ENCODE measurements around the gene KLK10.
A peak's percentile ranks its signal among the peaks of the same experiment; 100 is the strongest.

The KLK10 gene

DNA sequence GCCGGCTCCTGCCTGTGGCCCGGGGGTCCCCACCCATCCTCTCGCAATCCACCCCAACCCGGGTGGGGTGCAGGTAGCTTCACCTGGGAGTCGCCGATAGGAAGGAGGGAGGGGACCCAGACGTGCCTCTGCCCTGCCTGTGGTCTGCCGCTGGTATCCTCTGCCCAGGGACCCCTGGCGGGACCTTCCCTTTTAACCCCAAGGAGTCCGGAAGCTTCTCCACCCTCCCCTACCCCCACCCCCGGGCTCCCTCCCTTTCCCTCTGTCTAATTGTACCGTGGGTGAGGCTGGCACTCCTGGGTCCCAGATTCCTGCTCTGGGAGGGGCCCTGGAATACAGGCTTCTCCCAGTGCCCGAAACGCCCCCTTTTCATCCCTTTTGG is at the start of gene KLK10:
TSS of gene KLK10 (minus strand) at position 166 of the 382 bp plus-strand sequence. CDS start 579 bp downstream, outside the sequence.
- no peak for DNase-seq
- H3K36me3 Mint-ChIP-seq: no peaks in the 10 kb centered on the region
- peaks cover 88% of the 10 kb centered on the region for H3K27me3 Mint-ChIP-seq
- no peaks in the 10 kb centered on the region for H3K9me3 Mint-ChIP-seq
- H3K27ac Mint-ChIP-seq: no peak within 1 kb of the TSS
- peaks cover 22% of the 10 kb centered on the region for H3K4me1 Mint-ChIP-seq
- H3K4me3 Mint-ChIP-seq: peak within 1 kb of the TSS; percentile 28
- CTCF ChIA-PET: interaction anchor here (2.7 kb wide), 1 partner anchor 76 kb away, joined by 26 read pairs; no protein-coding TSS in a partner anchor

DNA sequence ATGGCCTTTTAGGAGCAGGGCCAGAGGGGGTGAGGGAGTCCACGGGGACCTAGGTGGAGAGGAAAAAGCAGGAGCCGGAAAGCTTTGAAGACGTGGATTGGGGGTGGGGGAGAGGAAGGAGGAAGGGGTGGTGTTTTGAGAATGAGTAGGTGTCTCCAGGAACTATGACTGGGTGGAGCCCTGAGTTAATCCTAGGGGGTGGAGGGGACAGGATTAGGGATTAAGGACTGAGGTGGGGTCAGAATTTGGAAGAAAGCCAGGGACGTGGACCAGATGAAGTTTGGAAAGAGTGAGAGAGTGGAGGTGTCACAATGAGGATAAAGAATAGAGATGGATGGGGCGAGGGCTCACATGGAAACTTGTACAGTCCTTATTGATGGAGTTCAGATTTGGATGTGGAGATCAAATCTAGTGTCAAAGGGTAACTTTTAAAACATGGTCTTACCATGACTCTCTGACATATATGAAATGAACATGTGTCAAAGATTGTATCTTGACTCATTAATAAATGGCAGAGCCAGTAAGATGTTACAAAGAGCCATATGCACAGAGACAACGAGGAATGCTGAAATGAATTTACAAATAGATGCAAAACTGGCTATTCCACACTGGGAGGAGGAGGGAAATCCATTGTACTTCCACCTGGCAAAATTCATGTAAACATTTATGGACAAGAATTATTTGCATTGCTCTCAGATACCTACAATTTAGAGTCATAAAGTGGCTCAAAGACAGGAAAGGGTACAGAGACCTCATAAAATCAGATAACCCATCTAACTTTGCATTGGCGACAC is 47.1 kb upstream of the KLK10 start:
- DNase-seq: no peak
- H3K9me3 Mint-ChIP-seq: no peaks in the 10 kb centered on the region
- CTCF ChIA-PET: no interaction called here
- no peak overlapping the region for H3K27ac Mint-ChIP-seq
- peaks cover 4% of the 10 kb centered on the region for H3K4me1 Mint-ChIP-seq
- no peak overlapping the region for H3K4me3 Mint-ChIP-seq
- H3K36me3 Mint-ChIP-seq: no peaks in the 10 kb centered on the region
- peaks cover 42% of the 10 kb centered on the region for H3K27me3 Mint-ChIP-seq

- no peak overlapping the region for H3K27ac Mint-ChIP-seq
- no peak for DNase-seq
- H3K36me3 Mint-ChIP-seq: no peaks in the 10 kb centered on the region
- H3K4me3 Mint-ChIP-seq: no peak overlapping the region
- CTCF ChIA-PET: no interaction called here
- peaks cover 4% of the 10 kb centered on the region for H3K4me1 Mint-ChIP-seq
- H3K27me3 Mint-ChIP-seq: peaks cover 48% of the 10 kb centered on the region
- no peaks in the 10 kb centered on the region for H3K9me3 Mint-ChIP-seq
Measured at GRCh38 chr19:51065221-51065960, 45.9 kb upstream of the KLK10 start.

- Mint-ChIP-seq H3K36me3 (no peaks in the 10 kb centered on the region), H3K9me3 (no peaks in the 10 kb centered on the region), H3K27me3 (peaks cover 54% of the 10 kb centered on the region), H3K27ac (no peak within 1 kb of the TSS), H3K4me1 (peaks cover 4% of the 10 kb centered on the region), H3K4me3 (no peak within 1 kb of the TSS)
- CTCF ChIA-PET: no interaction called here
- DNase-seq: no peak
Measured at GRCh38 chr19:51064534-51065220, 45.2 kb upstream of the KLK10 start, which contains the start of gene KLK13. Gene KLK13, minus strand, starts transcription at chr19:51065092. Its CDS starts 25 bp downstream, at chr19:51065067.

DNA sequence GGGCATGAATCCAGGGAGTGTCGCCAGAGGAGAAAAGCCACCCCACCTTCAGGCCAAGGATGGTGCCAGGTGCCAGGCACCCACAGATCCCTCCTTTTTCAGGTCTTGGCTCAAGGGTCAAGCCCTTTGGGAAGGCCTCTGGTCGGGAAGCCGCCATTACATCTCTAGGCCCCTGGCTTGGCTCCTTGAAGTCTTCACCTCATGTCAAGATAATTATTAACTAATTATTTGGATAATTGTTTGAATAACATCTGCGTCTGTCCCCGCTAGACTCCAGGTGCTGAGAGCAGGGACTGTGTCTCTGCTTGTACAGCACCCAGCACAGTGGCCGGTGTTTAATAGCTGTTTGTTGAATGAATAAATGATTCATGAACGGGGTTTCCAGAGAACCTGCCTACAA is 44.2 kb upstream of the KLK10 start:
- CTCF ChIA-PET: no interaction called here
- H3K4me3 Mint-ChIP-seq: no peak overlapping the region
- H3K9me3 Mint-ChIP-seq: no peaks in the 10 kb centered on the region
- H3K27me3 Mint-ChIP-seq: peaks cover 57% of the 10 kb centered on the region
- no peak for DNase-seq
- H3K36me3 Mint-ChIP-seq: no peaks in the 10 kb centered on the region
- no peak overlapping the region for H3K27ac Mint-ChIP-seq
- H3K4me1 Mint-ChIP-seq: peaks cover 4% of the 10 kb centered on the region

DNA sequence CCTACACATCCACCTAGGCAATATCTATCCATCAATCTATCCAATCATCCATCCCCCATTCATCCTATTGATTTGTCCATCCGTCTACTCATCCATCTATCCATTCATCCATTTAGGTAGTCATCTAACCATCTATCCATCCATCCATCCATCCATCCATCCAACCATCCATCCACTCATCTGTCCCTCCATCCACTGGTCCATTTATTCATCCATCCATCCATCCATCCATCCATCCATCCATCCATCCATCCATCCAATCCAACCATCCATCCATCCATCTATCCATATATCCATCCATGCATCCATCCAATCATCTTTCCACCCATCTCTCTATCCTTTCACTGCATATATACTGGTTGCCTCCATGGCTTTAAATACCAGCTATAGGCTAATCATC is 41.5 kb upstream of the KLK10 start:
- peaks cover 58% of the 10 kb centered on the region for H3K27me3 Mint-ChIP-seq
- H3K4me3 Mint-ChIP-seq: no peak overlapping the region
- peaks cover 3% of the 10 kb centered on the region for H3K4me1 Mint-ChIP-seq
- no peak overlapping the region for H3K27ac Mint-ChIP-seq
- CTCF ChIA-PET: no interaction called here
- no peaks in the 10 kb centered on the region for H3K9me3 Mint-ChIP-seq
- no peaks in the 10 kb centered on the region for H3K36me3 Mint-ChIP-seq
- DNase-seq: no peak

DNA sequence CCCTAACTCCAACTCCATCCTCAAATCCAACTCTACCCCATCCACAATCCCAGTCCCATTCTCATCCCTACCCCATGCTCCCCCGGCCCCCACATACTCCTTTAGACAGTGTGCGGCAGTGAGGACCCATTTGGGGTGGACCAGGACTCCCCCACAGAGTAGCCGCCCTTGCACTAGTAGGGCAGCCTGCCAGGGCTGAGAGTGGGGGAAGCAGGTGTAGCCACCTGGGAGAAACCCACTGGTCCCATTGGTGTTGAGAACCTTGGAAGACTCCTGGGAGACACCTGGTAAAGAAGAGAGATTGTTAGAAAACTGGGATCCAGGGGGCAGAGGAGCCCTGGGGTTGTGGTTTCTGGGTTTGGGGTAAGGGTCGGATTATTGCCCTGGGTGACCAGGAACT is 40.8 kb upstream of the KLK10 start:
- peaks cover 51% of the 10 kb centered on the region for H3K27me3 Mint-ChIP-seq
- H3K9me3 Mint-ChIP-seq: no peaks in the 10 kb centered on the region
- H3K4me3 Mint-ChIP-seq: no peak overlapping the region
- no peak overlapping the region for H3K27ac Mint-ChIP-seq
- no peak for DNase-seq
- CTCF ChIA-PET: no interaction called here
- peaks cover 2% of the 10 kb centered on the region for H3K4me1 Mint-ChIP-seq
- no peaks in the 10 kb centered on the region for H3K36me3 Mint-ChIP-seq

GRCh38 chr19:51059715-51060114 is 40.2 kb upstream of the KLK10 start:
- peaks cover 48% of the 10 kb centered on the region for H3K27me3 Mint-ChIP-seq
- H3K27ac Mint-ChIP-seq: no peak overlapping the region
- no peaks in the 10 kb centered on the region for H3K36me3 Mint-ChIP-seq
- H3K4me3 Mint-ChIP-seq: no peak overlapping the region
- DNase-seq: no peak
- CTCF ChIA-PET: no interaction called here
- H3K4me1 Mint-ChIP-seq: no peaks in the 10 kb centered on the region
- no peaks in the 10 kb centered on the region for H3K9me3 Mint-ChIP-seq

GRCh38 chr19:51055866-51056265 is 36.4 kb upstream of the KLK10 start:
- peaks cover 41% of the 10 kb centered on the region for H3K27me3 Mint-ChIP-seq
- H3K36me3 Mint-ChIP-seq: no peaks in the 10 kb centered on the region
- no peak for DNase-seq
- H3K27ac Mint-ChIP-seq: no peak overlapping the region
- H3K4me1 Mint-ChIP-seq: no peaks in the 10 kb centered on the region
- H3K4me3 Mint-ChIP-seq: no peak overlapping the region
- CTCF ChIA-PET: no interaction called here
- no peaks in the 10 kb centered on the region for H3K9me3 Mint-ChIP-seq

DNA sequence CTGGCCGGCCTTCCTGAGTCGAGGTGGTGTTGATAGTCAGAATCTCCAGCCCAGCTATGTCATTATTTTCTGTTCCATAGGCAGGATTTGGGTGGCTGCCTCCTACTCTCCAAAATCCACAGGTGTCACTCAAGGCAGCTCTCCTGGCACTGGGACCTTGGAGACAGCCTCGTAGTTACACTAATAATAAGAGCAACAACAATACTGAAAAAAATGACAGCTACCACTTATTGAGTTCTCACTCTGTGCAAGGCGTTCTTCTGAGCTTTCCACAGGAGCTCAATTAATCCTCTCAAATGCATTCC is 27.5 kb upstream of the KLK10 start:
- no peak for DNase-seq
- H3K4me1 Mint-ChIP-seq: no peaks in the 10 kb centered on the region
- no peak overlapping the region for H3K4me3 Mint-ChIP-seq
- CTCF ChIA-PET: no interaction called here
- peaks cover 17% of the 10 kb centered on the region for H3K27me3 Mint-ChIP-seq
- H3K27ac Mint-ChIP-seq: no peak overlapping the region
- H3K9me3 Mint-ChIP-seq: no peaks in the 10 kb centered on the region
- H3K36me3 Mint-ChIP-seq: no peaks in the 10 kb centered on the region

DNA sequence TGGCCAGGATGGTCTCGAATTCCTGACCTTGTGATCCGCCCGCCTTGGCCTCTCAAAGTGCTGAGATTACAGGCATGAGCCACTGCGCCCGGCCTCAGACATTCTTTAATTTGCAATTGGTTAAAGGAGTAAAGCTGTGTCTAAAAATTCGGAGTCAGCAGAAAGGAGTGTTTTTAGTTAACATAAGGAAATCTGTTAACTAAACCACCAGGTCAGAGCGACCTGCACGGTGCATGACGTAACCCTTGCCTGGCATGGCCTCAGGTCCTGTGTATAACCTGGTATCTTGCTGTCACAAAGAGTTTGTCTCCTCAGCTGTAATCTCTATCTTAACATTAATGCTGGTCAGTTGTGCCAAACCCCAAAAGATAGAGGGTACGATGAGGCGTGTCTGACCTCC is 24.8 kb upstream of the KLK10 start:
- DNase-seq: no peak
- H3K4me3 Mint-ChIP-seq: no peak overlapping the region
- H3K4me1 Mint-ChIP-seq: no peaks in the 10 kb centered on the region
- no peaks in the 10 kb centered on the region for H3K36me3 Mint-ChIP-seq
- H3K27ac Mint-ChIP-seq: no peak overlapping the region
- CTCF ChIA-PET: no interaction called here
- H3K9me3 Mint-ChIP-seq: no peaks in the 10 kb centered on the region
- peaks cover 22% of the 10 kb centered on the region for H3K27me3 Mint-ChIP-seq

- H3K4me3 Mint-ChIP-seq: no peak overlapping the region
- peaks cover 22% of the 10 kb centered on the region for H3K27me3 Mint-ChIP-seq
- H3K4me1 Mint-ChIP-seq: no peaks in the 10 kb centered on the region
- H3K9me3 Mint-ChIP-seq: no peaks in the 10 kb centered on the region
- DNase-seq: no peak
- H3K36me3 Mint-ChIP-seq: no peaks in the 10 kb centered on the region
- CTCF ChIA-PET: no interaction called here
- H3K27ac Mint-ChIP-seq: no peak overlapping the region
Measured at GRCh38 chr19:51043497-51043896, 24.0 kb upstream of the KLK10 start.

DNA sequence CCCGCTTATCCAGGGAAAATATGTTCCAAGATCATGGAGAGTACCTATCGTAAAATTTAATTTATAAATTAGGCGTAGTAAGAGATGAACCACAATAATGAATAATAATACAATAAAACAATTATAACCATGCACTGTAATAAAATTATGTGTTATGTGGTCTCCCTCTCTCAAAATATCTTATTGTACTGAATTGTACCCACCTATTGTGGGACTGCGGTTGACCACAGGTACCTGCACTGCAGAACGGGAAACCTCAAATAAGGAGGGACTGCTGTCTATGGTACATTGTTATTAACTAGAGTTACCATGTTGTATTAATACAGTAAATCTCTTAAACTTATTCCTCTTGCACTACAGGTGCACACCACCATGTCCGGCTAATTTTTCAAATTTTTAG is 20.6 kb upstream of the KLK10 start:
- no peak overlapping the region for H3K27ac Mint-ChIP-seq
- no peaks in the 10 kb centered on the region for H3K36me3 Mint-ChIP-seq
- no peak for DNase-seq
- no peaks in the 10 kb centered on the region for H3K9me3 Mint-ChIP-seq
- CTCF ChIA-PET: no interaction called here
- no peaks in the 10 kb centered on the region for H3K4me1 Mint-ChIP-seq
- peaks cover 11% of the 10 kb centered on the region for H3K27me3 Mint-ChIP-seq
- H3K4me3 Mint-ChIP-seq: no peak overlapping the region

DNA sequence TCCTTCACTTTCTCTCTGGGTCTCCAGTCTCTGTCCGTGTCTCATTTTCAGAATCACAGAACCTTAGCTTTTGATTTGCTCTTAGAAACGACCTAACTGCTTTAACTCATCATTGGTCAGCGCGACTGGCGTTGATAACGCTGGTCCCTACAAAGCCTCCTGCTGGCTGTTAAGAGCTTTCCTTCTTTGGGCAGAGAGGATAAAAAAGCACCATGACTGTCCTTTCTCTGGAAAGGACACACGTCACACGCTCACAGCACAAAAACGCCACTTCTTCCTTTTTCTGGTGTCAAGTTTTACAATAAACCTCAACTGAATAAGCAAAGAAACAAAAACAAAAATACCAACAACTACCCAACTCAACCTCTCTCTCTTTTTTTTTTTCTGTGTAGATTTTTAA is 17.0 kb upstream of the KLK10 start:
- H3K9me3 Mint-ChIP-seq: no peaks in the 10 kb centered on the region
- H3K27me3 Mint-ChIP-seq: peaks cover 25% of the 10 kb centered on the region
- no peak overlapping the region for H3K27ac Mint-ChIP-seq
- H3K4me1 Mint-ChIP-seq: no peaks in the 10 kb centered on the region
- CTCF ChIA-PET: no interaction called here
- no peak overlapping the region for H3K4me3 Mint-ChIP-seq
- H3K36me3 Mint-ChIP-seq: no peaks in the 10 kb centered on the region
- no peak for DNase-seq

DNA sequence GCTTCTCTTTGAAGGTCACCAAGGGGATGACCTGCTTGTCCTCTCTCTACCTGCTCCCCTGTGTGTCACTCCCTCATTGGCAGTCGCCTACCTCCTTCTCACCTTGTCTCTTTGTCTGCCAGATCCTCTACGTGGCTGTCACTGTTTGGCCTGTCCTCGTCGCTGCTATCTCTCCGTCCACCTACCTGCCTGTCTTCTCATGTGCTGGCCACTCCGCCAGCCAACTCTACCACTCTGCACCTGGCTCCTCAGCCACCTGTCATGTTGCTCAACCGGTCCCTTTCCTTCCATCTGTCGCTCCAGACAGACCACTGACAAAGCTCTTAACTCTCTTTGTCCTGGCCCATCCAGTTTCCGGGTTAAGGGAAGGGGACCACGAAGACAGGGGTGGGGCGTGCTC is 15.2 kb upstream of the KLK10 start, which contains the start of gene KLK12:
TSS of gene KLK12 (minus strand) at position 299 of the 400 bp plus-strand sequence. CDS start 381 bp downstream, outside the sequence.
- Mint-ChIP-seq H3K4me3 (no peak within 1 kb of the TSS), H3K4me1 (no peaks in the 10 kb centered on the region), H3K36me3 (no peaks in the 10 kb centered on the region), H3K9me3 (no peaks in the 10 kb centered on the region), H3K27ac (no peak within 1 kb of the TSS), H3K27me3 (peaks cover 20% of the 10 kb centered on the region)
- CTCF ChIA-PET: no interaction called here
- no peak for DNase-seq

Measured in activated naive CD4-positive, alpha-beta T cell treated with anti-CD3 and anti-CD28 coated beads, Interleukin-2, amount 10 ng/mL, durations not matched to agents 7 days and 5 days (primary cell).